GM12874 (cell line): ENCODE measurements around the gene CLSTN1.
A peak's percentile ranks its signal among the peaks of the same experiment; 100 is the strongest.

ENCODE experiments used
- CTCF ChIP-seq: IDR thresholded peaks from 2 replicates; pipeline ENCODE4 v1.5.1; 2011; ENCODE audit warnings: low read depth, mild to moderate bottlenecking, control low read depth, low read length, moderate library complexity; ENCODE audit not compliant: insufficient read depth

CLSTN1 gene

DNA sequence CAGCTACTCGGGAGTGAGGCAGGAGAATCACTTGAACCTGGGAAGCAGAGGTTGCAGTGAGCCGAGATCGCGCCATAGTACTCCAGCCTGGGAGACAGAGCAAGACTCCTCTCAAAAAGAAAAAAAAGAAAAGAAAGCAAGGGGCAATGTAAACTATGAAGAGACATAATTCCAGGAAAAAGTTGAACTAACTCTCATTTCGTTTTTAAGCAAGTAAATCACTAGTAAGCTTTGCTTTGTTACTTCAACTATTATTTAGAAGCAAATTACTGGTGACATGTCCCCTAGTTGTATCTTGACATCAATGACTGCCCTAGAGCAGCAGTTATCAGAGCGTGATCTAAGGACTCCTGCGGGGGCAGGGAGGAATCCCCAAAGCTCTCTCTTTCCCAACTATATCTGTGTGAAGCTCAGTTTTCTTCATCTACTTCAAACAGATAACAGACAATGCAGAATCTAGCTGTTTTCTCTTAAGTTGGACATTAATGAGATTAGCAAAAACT, 18.7 kb downstream of the CLSTN1 start:
- no peak for TF ChIP-seq CTCF

GRCh38 chr1:9801909-9802308, 21.9 kb downstream of the CLSTN1 start:
- no peak for TF ChIP-seq CTCF

- TF ChIP-seq CTCF: no peak
These were observed 25.3 kb downstream of the CLSTN1 start for GRCh38 chr1:9798236-9799130.

DNA sequence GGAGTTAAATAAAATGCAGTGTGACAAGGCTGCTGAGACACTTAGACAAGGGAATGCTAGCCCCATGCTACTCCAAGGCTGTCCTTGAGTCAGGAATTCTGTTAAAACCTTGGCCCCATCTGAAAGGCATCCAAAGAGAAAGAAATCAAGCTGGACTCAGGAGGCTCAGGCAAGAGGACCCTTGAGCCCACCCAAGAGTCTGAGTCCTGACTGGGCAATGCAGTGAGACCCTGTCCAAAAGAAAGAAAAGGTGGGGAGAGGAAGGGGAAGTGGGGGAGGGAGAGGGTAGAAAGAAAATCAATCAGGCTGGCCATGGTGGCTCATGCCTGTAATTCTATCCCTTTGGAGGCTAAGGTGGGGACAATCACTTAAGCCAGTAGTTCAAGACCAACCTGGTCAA, 26.7 kb downstream of the CLSTN1 start:
- TF ChIP-seq CTCF: no peak

DNA sequence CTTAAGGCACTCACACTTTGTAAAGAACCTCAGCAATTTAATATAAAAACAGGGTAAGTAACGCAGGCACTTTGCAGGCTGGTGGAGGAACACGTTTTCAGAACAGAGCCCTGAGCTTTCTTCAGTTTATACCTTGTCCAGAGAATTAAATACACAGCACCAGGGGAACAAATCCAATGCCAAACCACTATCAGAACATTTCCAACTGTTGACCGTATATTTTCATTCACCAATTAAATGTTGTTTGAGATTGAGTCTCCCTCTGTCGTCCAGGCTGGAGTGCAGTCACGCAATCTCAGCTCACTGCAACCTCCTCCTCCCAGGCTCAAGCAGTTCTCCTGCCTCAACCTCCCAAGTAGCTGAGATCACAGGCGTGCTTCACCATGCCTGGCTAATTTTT, 29.7 kb downstream of the CLSTN1 start:
- TF ChIP-seq CTCF: no peak

DNA sequence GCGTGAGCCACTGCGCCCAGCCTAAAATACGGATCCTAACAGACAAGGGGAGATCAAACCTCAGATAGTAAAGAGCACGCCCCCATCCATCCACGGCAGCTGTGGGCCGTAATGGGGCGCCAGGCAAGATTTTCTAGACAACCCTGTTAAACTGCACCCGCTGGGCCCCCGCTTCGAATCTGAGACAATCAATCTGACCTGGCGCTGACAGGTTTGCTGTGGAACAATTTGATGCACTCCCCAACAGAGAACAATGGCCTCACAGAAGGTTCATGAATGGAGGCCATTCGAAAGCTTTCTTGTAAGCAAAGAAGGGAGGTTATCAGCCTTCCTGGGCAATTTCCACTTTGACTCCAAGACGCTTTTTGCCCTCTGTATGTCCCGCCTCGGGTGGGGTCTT, 30.5 kb downstream of the CLSTN1 start:
- TF ChIP-seq CTCF: no peak

DNA sequence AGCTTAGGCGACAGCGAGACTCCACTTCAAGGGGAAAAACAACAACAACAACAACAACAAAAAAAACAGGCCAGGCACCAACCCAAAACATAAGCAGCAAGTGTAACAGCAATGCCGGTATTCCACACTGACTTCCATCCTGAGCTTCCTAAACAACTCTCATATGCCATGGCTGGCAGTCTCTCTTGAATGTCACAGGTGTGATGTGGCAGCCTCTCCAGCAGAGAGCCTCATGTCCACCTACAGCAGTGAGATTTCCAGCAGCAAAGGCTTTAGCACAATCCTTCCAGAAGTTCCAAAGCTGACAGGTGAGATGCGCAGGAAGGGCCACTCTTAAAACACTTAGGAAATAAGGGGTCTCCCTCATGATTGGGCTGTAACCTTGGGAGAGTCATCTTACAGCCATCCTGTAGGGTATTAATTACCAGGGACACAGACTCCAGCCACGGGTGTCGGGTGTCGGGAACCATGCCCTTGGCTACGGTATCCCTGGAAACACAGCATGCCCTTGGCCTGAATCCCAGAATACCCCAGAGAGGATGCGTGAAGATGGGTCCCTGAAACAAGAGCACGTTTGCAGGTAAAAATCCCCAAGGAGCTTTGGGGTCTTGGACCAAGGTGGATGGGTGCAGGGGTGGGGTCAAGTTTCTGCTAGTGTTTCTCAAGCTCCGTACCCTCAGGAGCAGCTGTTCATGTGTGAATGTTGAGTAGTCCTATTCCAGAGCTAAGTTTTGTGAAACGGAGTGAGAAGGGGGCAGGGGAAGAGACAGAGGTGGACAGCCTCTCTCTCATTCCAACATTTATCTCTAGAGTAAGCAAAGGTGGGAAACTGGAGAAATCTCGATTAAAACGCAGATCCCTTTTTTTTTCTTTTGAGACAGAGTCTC, 31.4 kb downstream of the CLSTN1 start:
- 0 out of 2 replicates have a peak, but pooled peaks have one; percentile 2 for TF ChIP-seq CTCF
